LNCaP clone FGC (cell line): Measurements from ENCODE around the gene SPIN1.
"Not testable (repeated sequence)": the region's sequence is repeated elsewhere in the genome, so short reads cannot be mapped to it uniquely, and the experiment has no call there.

ENCODE experiments used
- DNase-seq: peaks from one replicate; pipeline ENCODE4 v3.0.0-alpha.2; 2011; ENCODE audit warnings: low read depth
- H3K4me3 ChIP-seq: 2 replicates; pipeline ENCODE4 v1.5.1; 2011; ENCODE audit warnings: mild to moderate bottlenecking, low read depth, low read length, control low read depth
- CTCF ChIP-seq: IDR thresholded peaks from 2 replicates; pipeline ENCODE4 v1.5.1; 2012; ENCODE audit warnings: mild to moderate bottlenecking; ENCODE audit not compliant: control insufficient read depth, insufficient read depth; ENCODE audit errors: extremely low read depth

The SPIN1 gene

GRCh38 chr9:88388203-88388885, at the start of gene SPIN1:
TSS of gene SPIN1 (plus strand) at chr9:88388444. CDS start at chr9:88426540, 38,096 bp downstream.
- peak within 1 kb of the TSS; percentile 85 for H3K4me3 ChIP-seq
- TF ChIP-seq CTCF = peak; percentile 70
- no peak for DNase-seq

- no peak for DNase-seq
- no peak overlapping the region for H3K4me3 ChIP-seq
- TF ChIP-seq CTCF = no peak
Observed at GRCh38 chr9:88339317-88339716, 48.9 kb upstream of the SPIN1 start.

- H3K4me3 ChIP-seq = no peak overlapping the region
- DNase-seq = no peak
- no peak for TF ChIP-seq CTCF
Observed at GRCh38 chr9:88342246-88342645, 46.0 kb upstream of the SPIN1 start.

- no peak for TF ChIP-seq CTCF
- no peak overlapping the region for H3K4me3 ChIP-seq
- DNase-seq = no peak
Observed at GRCh38 chr9:88344013-88344412, 44.2 kb upstream of the SPIN1 start.

GRCh38 chr9:88350354-88350753, 37.9 kb upstream of the SPIN1 start:
- DNase-seq, H3K4me3 ChIP-seq: not testable (repeated sequence)

GRCh38 chr9:88355166-88355565, 33.1 kb upstream of the SPIN1 start:
- no peak overlapping the region for H3K4me3 ChIP-seq
- no peak for DNase-seq
- no peak for TF ChIP-seq CTCF

GRCh38 chr9:88357250-88357649, 31.0 kb upstream of the SPIN1 start:
- H3K4me3 ChIP-seq, DNase-seq: not testable (repeated sequence)

GRCh38 chr9:88358723-88359122, 29.5 kb upstream of the SPIN1 start:
- TF ChIP-seq CTCF = no peak
- no peak overlapping the region for H3K4me3 ChIP-seq
- DNase-seq = no peak
